Mucosa of gallbladder (tissue), 1 donor: ENCODE results near the gene GRIPAP1. TPM values are rescaled to one million over a fixed set of nuclear protein-coding genes. Genes with fewer than 3 reads are reported as not detected.
"Not testable (repeated sequence)": the region's sequence is repeated elsewhere in the genome, so short reads cannot be mapped to it uniquely, and the experiment has no call there.

Experiments used
- DNase-seq: peaks from one replicate; pipeline ENCODE4 v3.0.0-alpha.2; 2020; ENCODE audit warnings: low spot score
- total RNA-seq: library from RNA; stranded (reverse); gene quantifications from one replicate; pipeline ENCODE4 v1.2.1, GENCODE V29; 2021
- donor health status: DM: no; HTN: no; CAD: no.

The GRIPAP1 gene
- total RNA-seq, 1 donor from 2014 or later = 52.7 TPM

- DNase-seq = no peak
These were observed 4.2 kb downstream of the GRIPAP1 start for GRCh38 chrX:48997865-48998264.

DNA sequence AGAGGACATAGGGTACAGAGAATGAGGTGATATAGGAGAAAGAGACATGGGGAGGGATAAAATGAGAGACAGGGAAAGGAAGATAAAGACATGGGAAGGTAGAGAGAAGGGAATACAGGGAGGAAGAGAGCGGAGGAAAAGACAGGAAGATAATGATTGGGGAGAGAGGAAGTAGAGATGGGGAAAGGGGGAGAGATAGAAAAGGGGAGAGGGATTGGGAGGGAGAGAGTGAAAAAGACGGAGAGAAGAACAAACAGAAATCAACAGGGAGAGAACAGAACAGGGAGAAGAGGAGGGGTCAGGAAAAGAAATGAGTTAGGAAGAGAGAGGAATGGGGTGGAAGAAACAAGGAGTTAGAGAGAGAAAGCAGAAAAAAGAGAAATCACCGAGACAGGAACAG lies 4.6 kb downstream of the GRIPAP1 start:
- DNase-seq = no peak

GRCh38 chrX:48996969-48997368 lies 5.1 kb downstream of the GRIPAP1 start:
- DNase-seq = no peak

DNA sequence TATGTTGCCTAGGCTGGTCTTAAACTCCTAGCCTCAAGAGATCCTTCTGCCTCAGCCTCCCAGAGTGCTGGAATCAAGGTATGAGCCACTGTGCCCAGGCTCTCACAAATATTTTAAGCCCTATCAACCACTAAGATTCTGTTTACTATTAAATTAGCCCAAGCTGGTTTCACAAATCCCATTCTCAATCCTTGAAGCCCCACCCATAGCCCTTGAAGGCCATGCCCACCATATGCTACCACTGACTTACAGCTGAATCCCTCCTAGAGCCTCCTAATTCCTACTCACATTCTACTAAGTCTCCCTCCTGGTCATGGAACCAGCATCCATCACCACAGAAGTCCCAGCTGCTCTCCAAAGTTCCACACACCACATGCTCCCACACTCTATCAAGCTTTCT lies 9.7 kb downstream of the GRIPAP1 start:
- no peak for DNase-seq

DNA sequence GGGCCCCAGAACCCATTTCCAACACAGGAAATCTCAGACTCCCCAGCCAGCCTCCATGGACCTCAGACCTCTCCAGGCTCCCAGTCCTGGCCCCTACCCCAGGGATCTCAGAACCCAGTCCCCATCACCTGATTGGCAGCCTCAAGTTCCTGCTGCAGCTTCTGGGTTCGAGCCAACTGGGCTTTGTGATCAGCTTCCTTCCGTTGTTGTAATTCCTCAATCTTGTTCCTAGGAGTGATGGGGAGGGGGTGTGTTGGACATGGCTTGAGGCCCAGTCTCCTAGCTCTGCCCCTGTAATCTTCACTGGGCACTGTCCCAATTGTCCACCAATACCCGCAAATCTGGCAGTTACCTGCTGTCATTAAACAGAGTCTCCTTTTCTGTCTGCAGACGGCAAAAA lies 12.6 kb downstream of the GRIPAP1 start:
- no peak for DNase-seq

DNA sequence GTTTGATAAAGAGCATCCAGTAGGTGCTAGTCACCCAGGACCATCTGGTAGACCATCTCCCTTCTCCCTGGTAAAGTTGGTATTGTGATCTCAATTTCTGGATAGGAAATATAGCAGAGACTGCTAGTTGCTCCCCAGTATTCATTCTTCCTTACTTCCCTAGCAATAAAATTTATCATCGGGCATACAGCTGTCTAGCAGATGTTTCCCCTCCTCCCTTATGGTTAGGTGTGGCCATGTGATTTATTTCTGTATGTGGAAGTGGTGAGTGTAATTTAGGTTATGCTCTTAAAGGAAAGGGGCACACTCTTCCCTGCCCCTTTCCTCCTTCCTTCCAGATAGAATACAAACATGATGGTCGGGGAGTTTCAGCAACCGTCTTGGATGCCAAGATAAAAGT lies 18.2 kb downstream of the GRIPAP1 start:
- no peak for DNase-seq

GRCh38 chrX:48983081-48983480 lies 19.0 kb downstream of the GRIPAP1 start:
- DNase-seq = no peak

GRCh38 chrX:48981178-48981577 lies 20.9 kb downstream of the GRIPAP1 start:
- no peak for DNase-seq

- not testable (repeated sequence) for DNase-seq
These were observed 21.7 kb downstream of the GRIPAP1 start for GRCh38 chrX:48980341-48980740.

DNA sequence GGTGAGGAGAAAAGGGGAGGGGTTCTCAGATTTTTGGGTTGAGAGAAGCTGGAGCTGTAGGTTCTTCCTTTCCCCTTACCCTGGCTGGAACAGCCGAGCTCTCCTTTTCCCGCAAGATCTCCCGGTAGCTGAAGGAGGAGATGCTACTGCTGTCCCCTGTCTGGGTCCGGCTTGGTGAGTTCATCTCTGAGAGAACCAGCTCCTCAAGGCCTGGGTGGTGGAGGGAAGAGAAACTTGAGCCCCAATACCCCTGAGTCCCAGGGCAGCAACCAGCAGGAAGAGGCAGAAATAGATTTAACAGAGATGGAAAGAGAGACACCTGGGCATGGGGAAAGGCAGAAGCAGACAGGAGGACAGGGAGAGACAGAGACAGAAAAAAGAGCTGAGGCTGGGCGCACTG lies 23.8 kb downstream of the GRIPAP1 start:
- no peak for DNase-seq

GRCh38 chrX:48976086-48976485 lies 26.0 kb downstream of the GRIPAP1 start:
- no peak for DNase-seq

- no peak for DNase-seq
These were observed 26.5 kb downstream of the GRIPAP1 start for GRCh38 chrX:48975541-48975940.

GRCh38 chrX:48975041-48975440 lies 27.0 kb downstream of the GRIPAP1 start:
- DNase-seq = no peak

- no peak for DNase-seq
These were observed 27.5 kb downstream of the GRIPAP1 start for GRCh38 chrX:48974574-48974973.

DNA sequence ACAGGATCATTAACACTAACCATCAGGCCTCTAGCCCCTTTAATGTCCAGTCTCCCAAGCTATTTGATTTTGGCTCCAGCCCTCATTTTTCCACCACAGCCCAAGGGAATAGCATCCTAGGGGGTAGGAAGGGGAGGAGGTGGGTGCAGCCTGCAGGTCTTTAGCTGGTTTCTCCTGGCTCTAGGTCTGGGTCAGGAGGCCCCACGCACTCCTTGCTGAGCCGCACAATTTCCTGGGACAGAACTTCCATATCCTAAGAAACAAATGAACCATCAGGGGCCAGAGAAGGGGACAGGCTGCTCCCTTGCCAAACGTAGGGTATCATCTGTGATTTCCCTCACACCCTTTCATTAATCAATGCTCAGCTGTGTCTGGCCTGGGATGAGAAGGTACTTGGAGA lies 28.0 kb downstream of the GRIPAP1 start:
- DNase-seq = no peak

DNA sequence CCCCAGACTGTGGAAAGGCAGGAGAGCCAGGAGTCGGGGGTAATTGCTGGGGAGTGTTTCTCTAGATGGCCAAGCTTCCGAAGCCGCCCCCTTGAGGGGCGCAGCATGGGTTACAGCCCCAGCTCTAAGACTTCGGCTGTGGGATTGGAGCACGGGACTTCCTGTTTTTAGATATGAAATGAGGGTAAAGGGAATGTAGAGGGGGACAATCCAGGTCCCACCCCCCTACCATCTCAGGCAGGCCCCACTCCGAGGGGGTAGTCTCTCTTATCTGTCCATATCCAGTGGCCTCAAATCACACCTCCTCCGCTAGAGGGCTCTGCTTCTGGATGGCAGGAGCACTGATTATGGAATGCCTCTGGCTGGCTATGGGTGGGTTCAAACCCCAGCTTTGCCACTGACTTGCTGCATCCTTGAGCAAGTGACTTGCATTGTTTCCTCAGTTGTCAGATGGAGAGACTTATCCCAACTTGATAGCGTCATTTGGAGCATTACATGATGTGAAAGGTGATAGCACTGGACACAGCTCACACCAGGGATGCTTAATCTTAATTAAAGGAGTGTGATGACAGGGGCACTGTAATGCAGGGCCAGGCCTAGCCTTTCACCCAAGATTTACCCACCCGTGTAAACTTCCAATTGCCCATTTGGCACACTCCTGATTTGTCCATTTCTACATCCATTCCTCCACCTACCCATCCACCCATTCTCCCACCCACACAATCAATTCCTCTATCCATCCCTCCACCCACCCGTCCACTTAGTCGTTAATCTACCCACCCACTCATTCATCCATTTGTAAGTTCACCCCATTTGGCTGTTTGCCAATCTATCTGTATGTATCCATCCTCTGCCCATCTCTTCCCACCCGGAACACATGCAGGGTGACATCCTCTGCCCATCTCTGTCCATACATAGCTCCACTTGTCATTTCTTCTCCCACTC lies 29.6 kb downstream of the GRIPAP1 start:
- DNase-seq = peak; percentile 36

- DNase-seq = peak; percentile 27
These were observed 30.5 kb downstream of the GRIPAP1 start, which contains the start of gene KCND1 for GRCh38 chrX:48971249-48972219. Gene KCND1 (minus strand): TSS chrX:48971844. CDS start chrX:48970271, 1,573 bp downstream.

DNA sequence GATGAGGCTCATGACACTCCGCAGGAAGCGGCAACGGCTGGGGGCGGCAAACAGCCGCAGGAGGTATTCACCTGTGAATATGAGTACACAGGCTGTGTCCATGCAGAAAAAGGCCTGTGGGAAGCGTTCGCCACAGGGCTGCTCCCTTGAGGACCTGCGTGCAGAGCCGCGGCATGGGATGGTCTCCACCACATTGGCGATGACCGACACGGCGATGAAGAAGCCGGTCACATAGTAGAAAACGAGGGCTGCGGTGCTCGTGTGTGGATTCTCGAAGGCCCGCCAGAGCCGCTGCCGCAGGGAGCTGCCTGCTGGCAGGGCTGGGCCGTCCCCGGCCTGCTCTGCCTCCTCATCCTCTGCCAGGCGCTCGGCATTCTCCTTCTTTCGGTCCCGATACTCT lies 32.6 kb downstream of the GRIPAP1 start:
- no peak for DNase-seq

GRCh38 chrX:48968377-48968776 lies 33.7 kb downstream of the GRIPAP1 start:
- DNase-seq = no peak

DNA sequence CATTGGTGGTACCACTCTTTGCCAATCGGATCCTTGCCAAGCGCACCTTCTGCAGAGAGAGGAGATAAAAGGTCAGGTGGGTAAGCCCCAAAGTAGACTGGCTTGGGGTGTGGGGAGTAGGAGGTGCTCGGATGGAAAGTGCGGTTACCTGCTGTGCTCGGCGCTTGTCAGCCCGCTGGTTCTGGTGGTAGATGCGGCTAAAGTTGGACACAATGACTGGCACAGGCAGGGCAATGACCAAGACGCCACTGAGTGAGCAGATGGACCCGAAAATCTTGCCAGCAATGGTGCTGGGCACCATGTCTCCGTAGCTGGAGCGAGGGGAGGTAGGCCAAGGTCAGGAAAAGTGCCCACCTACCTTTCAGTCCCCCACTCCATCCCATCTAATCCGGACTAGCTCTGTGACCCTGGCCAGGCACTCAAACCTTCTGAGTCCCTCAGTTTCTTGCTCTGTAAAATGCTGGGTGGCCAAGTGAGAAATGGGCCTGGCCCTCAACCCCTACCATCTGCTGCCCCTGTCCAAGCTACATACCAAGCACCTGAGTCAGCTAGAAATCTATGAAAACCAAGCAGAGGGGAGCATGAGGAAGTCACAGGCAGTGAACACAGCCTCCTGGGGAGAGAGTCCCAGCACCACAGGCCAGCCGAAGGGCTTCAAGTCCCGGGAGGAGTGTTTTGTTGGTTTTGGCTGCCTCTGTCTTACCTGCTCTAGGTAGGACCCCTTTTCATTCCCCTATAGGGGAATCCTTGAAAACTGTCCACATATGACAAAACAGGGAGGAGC lies 35.1 kb downstream of the GRIPAP1 start:
- no peak for DNase-seq

DNA sequence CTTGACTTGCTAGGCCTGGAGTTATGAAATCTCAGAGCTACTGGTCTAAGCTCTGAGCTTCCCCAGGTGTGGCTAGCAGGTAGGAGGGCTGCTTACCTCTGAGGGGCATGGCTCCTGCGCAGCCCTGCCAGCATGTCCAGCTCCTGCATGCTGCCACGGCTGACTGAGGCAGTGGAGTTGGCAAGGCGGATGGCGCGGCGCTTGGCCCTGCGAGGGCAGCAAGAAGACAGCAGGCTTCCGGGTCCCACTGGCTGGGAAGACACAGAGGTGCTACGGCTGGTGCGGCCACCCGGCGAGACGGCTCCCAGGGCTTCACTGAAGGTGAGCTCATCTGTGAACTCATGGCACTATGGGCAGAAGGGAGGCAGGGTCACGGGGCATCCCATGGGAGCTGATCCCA lies 36.1 kb downstream of the GRIPAP1 start:
- DNase-seq = no peak
